Measurements from ENCODE around the gene TMC5.

TMC5 gene

GRCh38 chr16:19380328-19380727 is 37.4 kb upstream of the TMC5 start:
- H3K79me2 ChIP-seq (ENCODE audit: insufficient read depth, low read length) = no peaks in the 10 kb centered on the region
- no peaks in the 10 kb centered on the region for H3K27me3 ChIP-seq (ENCODE audit: low read length)
- TF ChIP-seq, protein P1, sequence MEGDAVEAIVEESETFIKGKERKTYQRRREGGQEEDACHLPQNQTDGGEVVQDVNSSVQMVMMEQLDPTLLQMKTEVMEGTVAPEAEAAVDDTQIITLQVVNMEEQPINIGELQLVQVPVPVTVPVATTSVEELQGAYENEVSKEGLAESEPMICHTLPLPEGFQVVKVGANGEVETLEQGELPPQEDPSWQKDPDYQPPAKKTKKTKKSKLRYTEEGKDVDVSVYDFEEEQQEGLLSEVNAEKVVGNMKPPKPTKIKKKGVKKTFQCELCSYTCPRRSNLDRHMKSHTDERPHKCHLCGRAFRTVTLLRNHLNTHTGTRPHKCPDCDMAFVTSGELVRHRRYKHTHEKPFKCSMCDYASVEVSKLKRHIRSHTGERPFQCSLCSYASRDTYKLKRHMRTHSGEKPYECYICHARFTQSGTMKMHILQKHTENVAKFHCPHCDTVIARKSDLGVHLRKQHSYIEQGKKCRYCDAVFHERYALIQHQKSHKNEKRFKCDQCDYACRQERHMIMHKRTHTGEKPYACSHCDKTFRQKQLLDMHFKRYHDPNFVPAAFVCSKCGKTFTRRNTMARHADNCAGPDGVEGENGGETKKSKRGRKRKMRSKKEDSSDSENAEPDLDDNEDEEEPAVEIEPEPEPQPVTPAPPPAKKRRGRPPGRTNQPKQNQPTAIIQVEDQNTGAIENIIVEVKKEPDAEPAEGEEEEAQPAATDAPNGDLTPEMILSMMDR (IDR thresholded peaks at IDR 0.05; ENCODE audit: insufficient read depth, low read length, poor library complexity, severe bottlenecking) = no peak
- no peak for TF ChIP-seq EZH2phosphoT487 (conservative IDR thresholded peaks at IDR 0.05; ENCODE audit: low read length)
- no peak overlapping the region for H3K4me2 ChIP-seq (ENCODE audit: low read depth, low read length, poor library complexity, severe bottlenecking)
- no peak overlapping the region for H3K9ac ChIP-seq (ENCODE audit: low read length)
- no peak overlapping the region for H2AFZ ChIP-seq (ENCODE audit: low read depth, low read length, severe bottlenecking)
- H3K9me2 ChIP-seq (replicated peaks; ENCODE audit: insufficient read depth, low read length) = no peaks in the 10 kb centered on the region
- no peak overlapping the region for H3K4me3 ChIP-seq (ENCODE audit: insufficient read depth, low read length, poor library complexity, severe bottlenecking)
- H3F3A ChIP-seq (ENCODE audit: insufficient read depth) = no peaks in the 10 kb centered on the region
- H3K9me3 ChIP-seq (ENCODE audit: insufficient read depth, low read length) = no peaks in the 10 kb centered on the region
- H3K27ac ChIP-seq (ENCODE audit: low read depth, low read length) = no peak overlapping the region
- H4K20me1 ChIP-seq (ENCODE audit: low read depth, low read length) = no peaks in the 10 kb centered on the region
- H3K36me3 ChIP-seq (ENCODE audit: low read length) = no peaks in the 10 kb centered on the region

DNA sequence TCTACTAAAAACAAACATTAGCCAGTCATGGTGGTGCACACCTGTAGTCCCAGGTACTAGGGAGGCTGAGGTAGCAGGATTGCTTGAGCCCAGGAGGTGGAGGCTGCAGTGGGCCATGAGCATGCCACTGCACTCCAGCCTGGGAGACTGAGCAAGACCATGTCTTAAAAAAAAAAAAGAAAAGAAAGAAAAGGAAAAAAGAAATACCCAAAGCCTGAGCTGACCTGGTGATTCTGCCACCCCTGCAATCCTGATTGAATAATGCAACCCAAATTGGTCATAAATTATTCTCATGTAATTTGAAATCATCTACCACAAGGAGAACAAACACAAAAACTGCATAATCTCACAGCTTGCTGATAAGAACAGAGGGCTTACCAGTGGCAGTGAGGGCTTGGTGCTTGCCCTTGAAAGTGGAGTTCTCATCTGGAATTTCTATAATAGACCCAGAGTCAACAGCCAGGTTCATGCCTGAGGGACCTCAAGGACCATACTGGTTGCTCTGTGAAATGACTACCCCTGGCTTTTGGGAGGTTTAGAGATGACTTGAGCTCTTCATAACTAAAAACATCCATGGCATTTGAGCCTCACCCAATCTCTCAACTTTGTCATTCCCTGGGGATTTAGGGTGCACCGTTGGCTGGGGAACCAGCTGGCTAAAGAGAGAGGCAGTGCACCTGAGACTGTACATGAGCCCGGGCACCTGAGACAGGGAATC is 35.4 kb upstream of the TMC5 start:
- H4K20me1 ChIP-seq (ENCODE audit: low read depth, low read length) = no peaks in the 10 kb centered on the region
- H3K4me3 ChIP-seq (ENCODE audit: insufficient read depth, low read length, poor library complexity, severe bottlenecking) = no peak overlapping the region
- H3K9me2 ChIP-seq (replicated peaks; ENCODE audit: insufficient read depth, low read length) = no peaks in the 10 kb centered on the region
- no peak overlapping the region for H2AFZ ChIP-seq (ENCODE audit: low read depth, low read length, severe bottlenecking)
- no peak overlapping the region for H3K9ac ChIP-seq (ENCODE audit: low read length)
- no peak overlapping the region for H3K4me2 ChIP-seq (ENCODE audit: low read depth, low read length, poor library complexity, severe bottlenecking)
- no peaks in the 10 kb centered on the region for H3K9me3 ChIP-seq (ENCODE audit: insufficient read depth, low read length)
- H3K27ac ChIP-seq (ENCODE audit: low read depth, low read length) = no peak overlapping the region
- H3K36me3 ChIP-seq (ENCODE audit: low read length) = no peaks in the 10 kb centered on the region
- no peaks in the 10 kb centered on the region for H3K79me2 ChIP-seq (ENCODE audit: insufficient read depth, low read length)
- TF ChIP-seq EZH2phosphoT487 (conservative IDR thresholded peaks at IDR 0.05; ENCODE audit: low read length) = no peak
- TF ChIP-seq, protein P1 (IDR thresholded peaks at IDR 0.05; ENCODE audit: insufficient read depth, low read length, poor library complexity, severe bottlenecking) = no peak
- H3F3A ChIP-seq (ENCODE audit: insufficient read depth) = no peaks in the 10 kb centered on the region
- no peaks in the 10 kb centered on the region for H3K27me3 ChIP-seq (ENCODE audit: low read length)

DNA sequence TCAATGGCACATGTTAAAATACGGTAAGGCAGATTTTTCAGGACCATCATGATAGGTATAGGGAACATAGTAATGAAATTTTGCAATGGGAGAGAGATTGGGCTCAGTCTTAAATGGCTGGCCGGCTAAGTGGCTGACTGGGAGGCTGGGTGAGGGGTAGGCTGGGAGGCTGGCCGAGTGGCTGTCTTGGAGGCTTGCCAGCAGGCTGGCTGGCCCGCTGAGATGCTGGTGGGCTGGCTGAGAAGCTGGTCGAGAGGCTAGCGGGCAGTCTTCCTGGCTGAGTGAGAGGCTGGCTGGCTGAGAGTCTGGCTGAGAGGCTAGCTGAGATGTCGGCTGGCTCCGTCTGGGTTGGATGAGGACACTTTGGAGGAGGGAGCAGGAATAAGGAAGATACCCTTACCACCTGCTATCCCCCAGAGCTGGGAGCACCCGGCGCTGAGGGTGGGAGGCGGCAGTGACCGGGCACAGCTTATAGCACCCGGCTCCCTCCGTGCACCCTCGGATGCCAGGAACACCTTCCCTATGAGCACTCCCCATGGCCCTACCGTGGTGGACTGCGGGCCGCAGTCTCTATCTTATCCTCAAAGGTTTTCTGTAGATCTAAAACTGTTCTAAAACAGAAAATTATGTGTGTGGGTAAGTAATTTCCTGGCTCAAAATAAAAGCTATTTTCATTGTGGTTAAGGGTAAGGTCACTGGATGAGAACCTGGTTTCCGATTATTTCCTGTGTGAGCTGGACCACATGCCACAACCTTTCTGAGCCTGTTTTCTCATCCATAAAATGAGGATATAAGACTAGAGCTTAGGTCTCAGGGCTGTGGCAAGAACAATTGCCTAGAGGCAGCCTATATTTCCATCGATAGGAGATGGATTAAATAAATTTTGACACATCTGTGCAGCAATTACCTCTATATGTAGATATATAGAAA is 34.5 kb upstream of the TMC5 start:
- Histone ChIP-seq H3K36me3 (ENCODE audit: low read length) (no peaks in the 10 kb centered on the region), H3K4me3 (ENCODE audit: insufficient read depth, low read length, poor library complexity, severe bottlenecking) (no peak overlapping the region), H4K20me1 (ENCODE audit: low read depth, low read length) (no peaks in the 10 kb centered on the region), H2AFZ (ENCODE audit: low read depth, low read length, severe bottlenecking) (no peak overlapping the region), H3K4me2 (ENCODE audit: low read depth, low read length, poor library complexity, severe bottlenecking) (no peak overlapping the region), H3K27ac (ENCODE audit: low read depth, low read length) (no peak overlapping the region), H3F3A (ENCODE audit: insufficient read depth) (no peaks in the 10 kb centered on the region), H3K27me3 (ENCODE audit: low read length) (no peaks in the 10 kb centered on the region), H3K9me3 (ENCODE audit: insufficient read depth, low read length) (no peaks in the 10 kb centered on the region), H3K9ac (ENCODE audit: low read length) (no peak overlapping the region), H3K9me2 (replicated peaks; ENCODE audit: insufficient read depth, low read length) (no peaks in the 10 kb centered on the region), H3K79me2 (ENCODE audit: insufficient read depth, low read length) (no peaks in the 10 kb centered on the region)
- TF ChIP-seq EZH2phosphoT487 (conservative IDR thresholded peaks at IDR 0.05; ENCODE audit: low read length) = no peak
- TF ChIP-seq, protein P1 (IDR thresholded peaks at IDR 0.05; ENCODE audit: insufficient read depth, low read length, poor library complexity, severe bottlenecking) = no peak

Data from SU-DHL-6 (cell line).